Lung (tissue), 12 donors: ENCODE results near the gene AUNIP. TPM values are rescaled to one million over a fixed set of nuclear protein-coding genes. Genes with fewer than 3 reads are reported as not detected.
A peak's percentile ranks its signal among the peaks of the same experiment; 100 is the strongest.

Source experiments
- ATAC-seq: fragments of 200-7000 bp; cut with Tn5 transposase; one replicate; pipeline ENCODE4 v1.9.1; 2020; ENCODE audit warnings: moderate number of reproducible peaks; ENCODE audit not compliant: insufficient read depth, low FRiP score
- DNase-seq, 3 donors: peaks; one replicate each; pipeline ENCODE4 v3.0.0-alpha.2; 2013 to 2017
- H3K27ac ChIP-seq, 2 donors: one replicate each; pipeline ENCODE4 v1.5.1; 2013; ENCODE audit warnings: mild to moderate bottlenecking in 2 of 2, moderate library complexity in 2 of 2, control low read depth in 1 of 2, inconsistent platforms in 1 of 2, low read depth in 1 of 2, low read length in 1 of 2
- H3K27me3 ChIP-seq, 3 donors: one replicate each; pipeline ENCODE4 v1.5.1; 2013; ENCODE audit warnings: low read length in 2 of 3; ENCODE audit not compliant: control insufficient read depth in 3 of 3, insufficient read depth in 3 of 3
- H3K36me3 ChIP-seq, 4 donors: one replicate each; pipeline ENCODE4 v1.5.1; 2013; ENCODE audit warnings: low read length in 4 of 4, mild to moderate bottlenecking in 1 of 4, moderate library complexity in 1 of 4; ENCODE audit not compliant: control insufficient read depth in 4 of 4, insufficient read depth in 4 of 4
- H3K4me1 ChIP-seq, 5 donors: one replicate each; pipeline ENCODE4 v1.5.1; 2013; ENCODE audit warnings: low read length in 5 of 5, mild to moderate bottlenecking in 2 of 5, moderate library complexity in 1 of 5; ENCODE audit not compliant: control insufficient read depth in 5 of 5, insufficient read depth in 5 of 5
- H3K4me3 ChIP-seq: one replicate; pipeline ENCODE4 v1.5.1; 2013; ENCODE audit warnings: mild to moderate bottlenecking, control low read depth, moderate library complexity
- H3K9ac ChIP-seq, 2 donors: one replicate each; pipeline ENCODE4 v1.5.1; 2013; ENCODE audit warnings: low read length in 2 of 2, control low read depth in 1 of 2; ENCODE audit not compliant: insufficient read depth in 1 of 2
- H3K9me3 ChIP-seq, 4 donors: one replicate each; pipeline ENCODE4 v1.5.1; 2013; ENCODE audit warnings: low read length in 3 of 4, mild to moderate bottlenecking in 1 of 4, moderate library complexity in 1 of 4; ENCODE audit not compliant: control insufficient read depth in 4 of 4, insufficient read depth in 3 of 4
- CTCF ChIP-seq: IDR thresholded peaks from 2 replicates; pipeline ENCODE4 v1.5.1; 2012; ENCODE audit warnings: mild to moderate bottlenecking; ENCODE audit errors: control extremely low read depth, extremely low read depth
- WGBS, 2 donors: extraction: QIAGEN DNeasy Blood & Tissue Kit; methylation state at CpG; one replicate each; pipeline ENCODE4 v1.1.7; 2013; 5-methylcytosine and 5-hydroxymethylcytosine counted together
- polyA plus RNA-seq, 2 donors: library from polyadenylated mRNA; stranded (reverse); fragments of 200-250 nt; gene quantifications; one replicate each; pipeline ENCODE4 v1.2.1, GENCODE V29; 2013
- total RNA-seq, 2 donors: library from RNA; depleted of rRNA in 1 of 2; stranded (reverse); fragments of >200 nt in 1 of 2; gene quantifications; one replicate each; pipeline ENCODE4 v1.2.1, GENCODE V29; 2014 to 2021
- donor health status: control.
- donor health status: control.
- donor health status: Bipolar disorder and iron deficiency.
- donor health status: healthy.
- donor health status: DM: yes; HTN: yes; CAD: no.

AUNIP gene
- total and polyA plus RNA-seq, 4 donors = 0.21 to 1.1 (median 0.29) TPM

GRCh38 chr1:25807480-25808390 is 51.5 kb downstream of the AUNIP start:
- no peak overlapping the region for H3K4me3 ChIP-seq
- H3K27me3 ChIP-seq = no peaks in the 10 kb centered on the region
- WGBS, 2 donors = 87 to 90% methylated on average over 18 to 20 of the region's 20 CpGs
- H3K4me1 ChIP-seq = peaks cover 0 to 11% (median 4%) of the 10 kb centered on the region in 5 donors
- DNase-seq (no peak), ATAC-seq (no peak)
- no peaks in the 10 kb centered on the region for H3K9me3 ChIP-seq
- no peak for TF ChIP-seq CTCF
- H3K27ac ChIP-seq = no peak overlapping the region
- H3K36me3 ChIP-seq = peaks cover 0 to 32% (median 12%) of the 10 kb centered on the region in 4 donors
- no peak overlapping the region for H3K9ac ChIP-seq

GRCh38 chr1:25806418-25806817 is 52.8 kb downstream of the AUNIP start:
- no peak overlapping the region for H3K9ac ChIP-seq
- ATAC-seq = no peak
- DNase-seq = no peak
- H3K4me1 ChIP-seq = peaks cover 0 to 11% (median 4%) of the 10 kb centered on the region in 5 donors
- H3K27ac ChIP-seq = peak overlapping the region in 1 of 2 donors; percentile 78
- H3K27me3 ChIP-seq = no peaks in the 10 kb centered on the region
- 77 to 90% methylated on average over 4 of the region's 4 CpGs for WGBS, 2 donors
- peaks cover 0 to 28% (median 11%) of the 10 kb centered on the region in 4 donors for H3K36me3 ChIP-seq
- no peak overlapping the region for H3K4me3 ChIP-seq
- TF ChIP-seq CTCF = no peak
- H3K9me3 ChIP-seq = no peaks in the 10 kb centered on the region

- no peak overlapping the region for H3K9ac ChIP-seq
- no peak overlapping the region for H3K4me3 ChIP-seq
- H3K36me3 ChIP-seq = peaks cover 0 to 26% (median 9%) of the 10 kb centered on the region in 4 donors
- H3K27me3 ChIP-seq = no peaks in the 10 kb centered on the region
- WGBS, 2 donors = 58 to 84% methylated on average over 3 of the region's 3 CpGs
- ATAC-seq = peak; percentile 43
- DNase-seq = no peak
- H3K4me1 ChIP-seq = peaks cover 0 to 15% (median 4%) of the 10 kb centered on the region in 5 donors
- peak overlapping the region in 1 of 2 donors; percentile 78 for H3K27ac ChIP-seq
- H3K9me3 ChIP-seq = no peaks in the 10 kb centered on the region
- TF ChIP-seq CTCF = no peak
Measured at GRCh38 chr1:25805863-25806225, 53.4 kb downstream of the AUNIP start.
